ENCODE results near the gene SYNDIG1.

Gene SYNDIG1

GRCh38 chr20:24574307-24574706 is 104.9 kb downstream of the SYNDIG1 start:
- no peak for DNase-seq

- DNase-seq = no peak
These were observed 105.4 kb downstream of the SYNDIG1 start for GRCh38 chr20:24574797-24575196.

- DNase-seq = no peak
These were observed 106.4 kb downstream of the SYNDIG1 start for GRCh38 chr20:24575811-24576210.

GRCh38 chr20:24576447-24576846 is 107.0 kb downstream of the SYNDIG1 start:
- DNase-seq = no peak

GRCh38 chr20:24577271-24577909 is 108.0 kb downstream of the SYNDIG1 start:
- no peak for DNase-seq

- DNase-seq = no peak
These were observed 109.4 kb downstream of the SYNDIG1 start for GRCh38 chr20:24578567-24579415.

GRCh38 chr20:24579475-24579874 is 110.0 kb downstream of the SYNDIG1 start:
- no peak for DNase-seq

GRCh38 chr20:24580006-24580405 is 110.6 kb downstream of the SYNDIG1 start:
- no peak for DNase-seq

- no peak for DNase-seq
These were observed 111.4 kb downstream of the SYNDIG1 start for GRCh38 chr20:24580855-24581254.

GRCh38 chr20:24581443-24582170 is 112.2 kb downstream of the SYNDIG1 start:
- DNase-seq = no peak

- DNase-seq = no peak
These were observed 113.1 kb downstream of the SYNDIG1 start for GRCh38 chr20:24582373-24583168.

GRCh38 chr20:24583169-24583792 is 113.9 kb downstream of the SYNDIG1 start:
- no peak for DNase-seq

GRCh38 chr20:24584078-24584477 is 114.6 kb downstream of the SYNDIG1 start:
- no peak for DNase-seq

- DNase-seq = no peak
These were observed 115.3 kb downstream of the SYNDIG1 start for GRCh38 chr20:24584538-24585356.

- no peak for DNase-seq
These were observed 116.5 kb downstream of the SYNDIG1 start for GRCh38 chr20:24585796-24586522.

GRCh38 chr20:24586523-24586840 is 117.1 kb downstream of the SYNDIG1 start:
- DNase-seq = no peak

- no peak for DNase-seq
These were observed 118.1 kb downstream of the SYNDIG1 start for GRCh38 chr20:24587384-24588046.

- no peak for DNase-seq
These were observed 118.7 kb downstream of the SYNDIG1 start for GRCh38 chr20:24588047-24588635.

GRCh38 chr20:24588725-24589340 is 119.4 kb downstream of the SYNDIG1 start:
- DNase-seq = no peak
